Gastroesophageal sphincter (tissue), 3 donors: ENCODE results near the gene CCDC85B.

Experiments used
- EP300 ChIP-seq: sonication (generic); formaldehyde crosslinking; IDR thresholded peaks from one replicate; pipeline ENCODE4 v1.6.1; 2017; ENCODE audit warnings: antibody characterized with exemption, mild to moderate bottlenecking
- POLR2A ChIP-seq, 2 donors: fragments of 450-650 bp; IDR thresholded peaks; one replicate each; pipeline ENCODE4 v1.6.1; 2017; ENCODE audit warnings: antibody characterized with exemption in 2 of 2, mild to moderate bottlenecking in 2 of 2, moderate library complexity in 1 of 2
- POLR2AphosphoS5 ChIP-seq: sonication (generic); formaldehyde crosslinking; IDR thresholded peaks from one replicate; pipeline ENCODE4 v1.6.1; 2017; ENCODE audit warnings: antibody characterized with exemption
- TF ChIP-seq, protein P1 (sequence below), 4 experiments: fragments of 200-600 bp in 2 of 4; fragments of 450-650 bp in 2 of 4; sonication (generic) in 1 of 4; IDR thresholded peaks; one replicate each; pipeline ENCODE4 v1.5.1; 2017 to 2019; ENCODE audit warnings: antibody characterized with exemption in 4 of 4, mild to moderate bottlenecking in 2 of 4, moderate library complexity in 2 of 4

GRCh38 chr11:65928667-65929066 is 38.2 kb downstream of the CCDC85B start:
- TF ChIP-seq, protein P1, sequence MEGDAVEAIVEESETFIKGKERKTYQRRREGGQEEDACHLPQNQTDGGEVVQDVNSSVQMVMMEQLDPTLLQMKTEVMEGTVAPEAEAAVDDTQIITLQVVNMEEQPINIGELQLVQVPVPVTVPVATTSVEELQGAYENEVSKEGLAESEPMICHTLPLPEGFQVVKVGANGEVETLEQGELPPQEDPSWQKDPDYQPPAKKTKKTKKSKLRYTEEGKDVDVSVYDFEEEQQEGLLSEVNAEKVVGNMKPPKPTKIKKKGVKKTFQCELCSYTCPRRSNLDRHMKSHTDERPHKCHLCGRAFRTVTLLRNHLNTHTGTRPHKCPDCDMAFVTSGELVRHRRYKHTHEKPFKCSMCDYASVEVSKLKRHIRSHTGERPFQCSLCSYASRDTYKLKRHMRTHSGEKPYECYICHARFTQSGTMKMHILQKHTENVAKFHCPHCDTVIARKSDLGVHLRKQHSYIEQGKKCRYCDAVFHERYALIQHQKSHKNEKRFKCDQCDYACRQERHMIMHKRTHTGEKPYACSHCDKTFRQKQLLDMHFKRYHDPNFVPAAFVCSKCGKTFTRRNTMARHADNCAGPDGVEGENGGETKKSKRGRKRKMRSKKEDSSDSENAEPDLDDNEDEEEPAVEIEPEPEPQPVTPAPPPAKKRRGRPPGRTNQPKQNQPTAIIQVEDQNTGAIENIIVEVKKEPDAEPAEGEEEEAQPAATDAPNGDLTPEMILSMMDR (IDR thresholded peaks at IDR 0.05), result no peak
- TF ChIP-seq POLR2AphosphoS5 (no peak), POLR2A (IDR thresholded peaks at IDR 0.05) (no peak), EP300 (no peak)
